ENCODE results near the gene THEM5.
"Not testable (repeated sequence)": the region's sequence is repeated elsewhere in the genome, so short reads cannot be mapped to it uniquely, and the experiment has no call there.

The THEM5 gene

GRCh38 chr1:151853411-151853943 is at the start of gene THEM5:
THEM5 (minus strand) TSS chr1:151853712; CDS start chr1:151853565, 147 bp downstream.
- no peak for DNase-seq

GRCh38 chr1:151902858-151903257 is 49.3 kb upstream of the THEM5 start:
- DNase-seq = no peak

- not testable (repeated sequence) for DNase-seq
These were observed 47.3 kb upstream of the THEM5 start for GRCh38 chr1:151900804-151901203.

GRCh38 chr1:151898519-151898991 is 45.0 kb upstream of the THEM5 start:
- DNase-seq = peak; percentile 78

- DNase-seq = no peak
These were observed 44.5 kb upstream of the THEM5 start for GRCh38 chr1:151897991-151898431.

GRCh38 chr1:151893176-151893924 is 39.8 kb upstream of the THEM5 start:
- no peak for DNase-seq

GRCh38 chr1:151892190-151892589 is 38.7 kb upstream of the THEM5 start:
- DNase-seq = no peak

- no peak for DNase-seq
These were observed 38.0 kb upstream of the THEM5 start for GRCh38 chr1:151891512-151891911.

GRCh38 chr1:151888972-151889570 is 35.6 kb upstream of the THEM5 start:
- DNase-seq = peak; percentile 52

GRCh38 chr1:151887028-151887427 is 33.5 kb upstream of the THEM5 start:
- DNase-seq = no peak

- DNase-seq = no peak
These were observed 32.0 kb upstream of the THEM5 start for GRCh38 chr1:151885479-151885878.

- not testable (repeated sequence) for DNase-seq
These were observed 31.4 kb upstream of the THEM5 start for GRCh38 chr1:151884879-151885278.

- DNase-seq = not testable (repeated sequence)
These were observed 30.9 kb upstream of the THEM5 start for GRCh38 chr1:151884445-151884844.

- not testable (repeated sequence) for DNase-seq
These were observed 30.4 kb upstream of the THEM5 start for GRCh38 chr1:151883898-151884297.

GRCh38 chr1:151882918-151883317 is 29.4 kb upstream of the THEM5 start:
- DNase-seq = not testable (repeated sequence)

GRCh38 chr1:151882466-151882865 is 29.0 kb upstream of the THEM5 start:
- no peak for DNase-seq

- DNase-seq = no peak
These were observed 28.0 kb upstream of the THEM5 start for GRCh38 chr1:151881479-151881878.

- no peak for DNase-seq
These were observed 22.0 kb upstream of the THEM5 start for GRCh38 chr1:151875419-151876097.

GRCh38 chr1:151872776-151873175 is 19.3 kb upstream of the THEM5 start:
- DNase-seq = not testable (repeated sequence)

- no peak for DNase-seq
These were observed 17.9 kb upstream of the THEM5 start for GRCh38 chr1:151871284-151872030.

- DNase-seq = no peak
These were observed 15.0 kb upstream of the THEM5 start for GRCh38 chr1:151868486-151868885.

GRCh38 chr1:151867765-151868411 is 14.4 kb upstream of the THEM5 start:
- no peak for DNase-seq

All from CD4-positive, alpha-beta T cell treated with Interleukin-10 for 1 hour (primary cell).